ENCODE data around the gene COMMD1.

GRCh38 chr2:62001431-62001830 is 96.0 kb downstream of the COMMD1 start:
- TF ChIP-seq ZNF514 (tag by site-specific recombination; IDR thresholded peaks at IDR 0.05), result no peak
- no peak for TF ChIP-seq CTCF (tag by site-specific recombination; IDR thresholded peaks at IDR 0.05)
- TF ChIP-seq RBAK (tag by site-specific recombination; IDR thresholded peaks at IDR 0.05), result no peak
- no peak for TF ChIP-seq KLF9 (tag by site-specific recombination; IDR thresholded peaks at IDR 0.05; ENCODE audit: low read depth)
